HK-2 (cell line): ENCODE measurements around the gene PCDHB12.
A peak's percentile ranks its signal among the peaks of the same experiment; 100 is the strongest.
"Not testable (repeated sequence)": the region's sequence is repeated elsewhere in the genome, so short reads cannot be mapped to it uniquely, and the experiment has no call there.

ENCODE experiments used
- DNase-seq: peaks from one replicate; pipeline ENCODE4 v3.0.0-alpha.2; 2018; ENCODE audit not compliant: unreplicated experiment

The PCDHB12 gene

GRCh38 chr5:141210281-141210680 is 1.8 kb downstream of the PCDHB12 start:
- not testable (repeated sequence) for DNase-seq

GRCh38 chr5:141210849-141211248 is 2.3 kb downstream of the PCDHB12 start:
- not testable (repeated sequence) for DNase-seq

GRCh38 chr5:141213656-141214339 is 5.3 kb downstream of the PCDHB12 start, which contains the start of gene PCDHB13:
Gene PCDHB13 (plus strand): TSS chr5:141213919. CDS start chr5:141214124, 205 bp downstream.
- DNase-seq: peak; percentile 33

- DNase-seq: not testable (repeated sequence)
Measured at GRCh38 chr5:141214583-141214982, 6.1 kb downstream of the PCDHB12 start.

GRCh38 chr5:141215504-141215903 is 7.0 kb downstream of the PCDHB12 start:
- DNase-seq: not testable (repeated sequence)

- not testable (repeated sequence) for DNase-seq
Measured at GRCh38 chr5:141216035-141216434, 7.5 kb downstream of the PCDHB12 start.

- no peak for DNase-seq
Measured at GRCh38 chr5:141223112-141223783, 14.7 kb downstream of the PCDHB12 start, which contains the start of gene PCDHB14. Gene PCDHB14 (plus strand): TSS chr5:141223343. CDS start chr5:141223506, 163 bp downstream.

GRCh38 chr5:141224844-141225243 is 16.3 kb downstream of the PCDHB12 start:
- DNase-seq: not testable (repeated sequence)

GRCh38 chr5:141225421-141225820 is 16.9 kb downstream of the PCDHB12 start:
- DNase-seq: not testable (repeated sequence)

GRCh38 chr5:141234109-141234667 is 25.7 kb downstream of the PCDHB12 start:
- DNase-seq: no peak

GRCh38 chr5:141235922-141236321 is 27.4 kb downstream of the PCDHB12 start:
- not testable (repeated sequence) for DNase-seq

- no peak for DNase-seq
Measured at GRCh38 chr5:141236516-141237313, 28.2 kb downstream of the PCDHB12 start.

GRCh38 chr5:141241496-141241895 is 33.0 kb downstream of the PCDHB12 start:
- DNase-seq: no peak

- DNase-seq: no peak
Measured at GRCh38 chr5:141245250-141245717, 36.8 kb downstream of the PCDHB12 start, which contains the start of gene PCDHB15. Gene PCDHB15 (plus strand): TSS chr5:141245395. CDS start chr5:141245579, 184 bp downstream.

- DNase-seq: not testable (repeated sequence)
Measured at GRCh38 chr5:141246971-141247370, 38.5 kb downstream of the PCDHB12 start.

GRCh38 chr5:141247434-141247833 is 38.9 kb downstream of the PCDHB12 start:
- DNase-seq: not testable (repeated sequence)

GRCh38 chr5:141250576-141250975 is 42.1 kb downstream of the PCDHB12 start:
- DNase-seq: no peak

GRCh38 chr5:141258464-141258863 is 49.9 kb downstream of the PCDHB12 start:
- DNase-seq: no peak

GRCh38 chr5:141258948-141259347 is 50.4 kb downstream of the PCDHB12 start:
- no peak for DNase-seq

- DNase-seq: no peak
Measured at GRCh38 chr5:141260458-141261237, 52.1 kb downstream of the PCDHB12 start.

GRCh38 chr5:141261238-141261546 is 52.7 kb downstream of the PCDHB12 start:
- no peak for DNase-seq
